H1 (cell line): Measurements from ENCODE around the gene HTN1. TPM values are rescaled to one million over a fixed set of nuclear protein-coding genes. Genes with fewer than 3 reads are reported as not detected.

Experiments used
- CHD2 ChIP-seq: IDR thresholded peaks from 2 replicates; pipeline ENCODE4 v1.6.1; 2012; ENCODE audit warnings: low read length, improper control_type of control experiment
- EZH2 ChIP-seq: fragments of 200-600 bp; sonication (generic); IDR thresholded peaks from 2 replicates; pipeline ENCODE4 v1.7.1; 2012; ENCODE audit warnings: low read depth, mild to moderate bottlenecking, moderate library complexity, low read length, inconsistent platforms; ENCODE audit not compliant: severe bottlenecking
- KDM1A ChIP-seq: fragments of 200-600, 300-600 bp; sonication (generic); IDR thresholded peaks from 2 replicates; pipeline ENCODE4 v1.7.1; 2016; ENCODE audit warnings: mild to moderate bottlenecking, low read length, borderline replicate concordance
- NRF1 ChIP-seq: IDR thresholded peaks from 2 replicates; pipeline ENCODE4 v1.6.1; 2011; ENCODE audit warnings: mild to moderate bottlenecking, low read depth, low read length, improper control_type of control experiment
- SP1 ChIP-seq: IDR thresholded peaks from 2 replicates; pipeline ENCODE4 v1.6.1; 2011; ENCODE audit warnings: low read depth, low read length
- SP4 ChIP-seq: IDR thresholded peaks from 2 replicates; pipeline ENCODE4 v1.6.1; 2012; ENCODE audit warnings: low read length, inconsistent platforms
- polyA plus RNA-seq, 7 experiments: library from polyadenylated mRNA; depleted of rRNA in 3 of 7; stranded (reverse) in 5 of 7; unstranded in 2 of 7; fragments of >200 nt in 5 of 7; fragments of 200-250 nt in 2 of 7; gene quantifications; 1 replicate in 5 of 7; 2 replicates in 1 of 7; 4 replicates in 1 of 7; pipeline versions ENCODE4 v1.2.1 to v1.2.3, GENCODE V29; 2011 to 2013; ENCODE audit warnings: missing spikeins in 2 of 7, mixed read lengths in 2 of 7
- total RNA-seq: library from RNA; stranded (reverse); fragmentation: NEBNext Ultra II Directional; extraction: Animal tissue kit (Norgen Biotek cat#: 25700); gene quantifications from 2 replicates; pipeline ENCODE4 v1.2.1, GENCODE V29; 2021
- TF ChIP-seq, protein P1 (sequence below): fragments of 300-600 bp; sonication (generic); IDR thresholded peaks from 2 replicates; pipeline ENCODE4 v1.7.1; 2012; ENCODE audit warnings: low read length, moderate library complexity, mild to moderate bottlenecking, inconsistent platforms; ENCODE audit not compliant: insufficient replicate concordance

The HTN1 gene
- total and polyA plus RNA-seq, 2 of the 8 experiments (the other 6 are each of a cell fraction or from before 2014, with no cell fraction given) = not detected

DNA sequence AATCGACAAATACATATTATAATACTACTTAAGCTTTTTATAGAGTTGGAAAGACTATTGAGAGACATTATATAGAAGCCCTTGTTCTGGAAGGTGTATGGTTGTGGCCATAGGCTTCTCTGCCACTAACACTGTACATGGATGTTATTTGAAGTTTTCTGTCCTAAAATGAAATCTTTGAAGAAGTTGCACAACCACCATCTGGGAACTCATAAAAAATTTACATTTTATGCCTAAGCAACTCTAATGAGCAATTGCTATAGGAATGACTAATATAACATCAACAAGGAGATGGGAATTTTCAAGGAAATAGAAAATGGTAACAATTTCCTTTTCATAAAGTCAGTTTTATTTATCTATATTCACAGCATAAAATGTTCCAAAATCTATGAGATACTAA lies 7.4 kb downstream of the HTN1 start (continued):
- TF ChIP-seq SP4 (no peak), EZH2 (no peak), CHD2 (no peak), NRF1 (no peak), SP1 (no peak), KDM1A (no peak)
- TF ChIP-seq, protein P1, sequence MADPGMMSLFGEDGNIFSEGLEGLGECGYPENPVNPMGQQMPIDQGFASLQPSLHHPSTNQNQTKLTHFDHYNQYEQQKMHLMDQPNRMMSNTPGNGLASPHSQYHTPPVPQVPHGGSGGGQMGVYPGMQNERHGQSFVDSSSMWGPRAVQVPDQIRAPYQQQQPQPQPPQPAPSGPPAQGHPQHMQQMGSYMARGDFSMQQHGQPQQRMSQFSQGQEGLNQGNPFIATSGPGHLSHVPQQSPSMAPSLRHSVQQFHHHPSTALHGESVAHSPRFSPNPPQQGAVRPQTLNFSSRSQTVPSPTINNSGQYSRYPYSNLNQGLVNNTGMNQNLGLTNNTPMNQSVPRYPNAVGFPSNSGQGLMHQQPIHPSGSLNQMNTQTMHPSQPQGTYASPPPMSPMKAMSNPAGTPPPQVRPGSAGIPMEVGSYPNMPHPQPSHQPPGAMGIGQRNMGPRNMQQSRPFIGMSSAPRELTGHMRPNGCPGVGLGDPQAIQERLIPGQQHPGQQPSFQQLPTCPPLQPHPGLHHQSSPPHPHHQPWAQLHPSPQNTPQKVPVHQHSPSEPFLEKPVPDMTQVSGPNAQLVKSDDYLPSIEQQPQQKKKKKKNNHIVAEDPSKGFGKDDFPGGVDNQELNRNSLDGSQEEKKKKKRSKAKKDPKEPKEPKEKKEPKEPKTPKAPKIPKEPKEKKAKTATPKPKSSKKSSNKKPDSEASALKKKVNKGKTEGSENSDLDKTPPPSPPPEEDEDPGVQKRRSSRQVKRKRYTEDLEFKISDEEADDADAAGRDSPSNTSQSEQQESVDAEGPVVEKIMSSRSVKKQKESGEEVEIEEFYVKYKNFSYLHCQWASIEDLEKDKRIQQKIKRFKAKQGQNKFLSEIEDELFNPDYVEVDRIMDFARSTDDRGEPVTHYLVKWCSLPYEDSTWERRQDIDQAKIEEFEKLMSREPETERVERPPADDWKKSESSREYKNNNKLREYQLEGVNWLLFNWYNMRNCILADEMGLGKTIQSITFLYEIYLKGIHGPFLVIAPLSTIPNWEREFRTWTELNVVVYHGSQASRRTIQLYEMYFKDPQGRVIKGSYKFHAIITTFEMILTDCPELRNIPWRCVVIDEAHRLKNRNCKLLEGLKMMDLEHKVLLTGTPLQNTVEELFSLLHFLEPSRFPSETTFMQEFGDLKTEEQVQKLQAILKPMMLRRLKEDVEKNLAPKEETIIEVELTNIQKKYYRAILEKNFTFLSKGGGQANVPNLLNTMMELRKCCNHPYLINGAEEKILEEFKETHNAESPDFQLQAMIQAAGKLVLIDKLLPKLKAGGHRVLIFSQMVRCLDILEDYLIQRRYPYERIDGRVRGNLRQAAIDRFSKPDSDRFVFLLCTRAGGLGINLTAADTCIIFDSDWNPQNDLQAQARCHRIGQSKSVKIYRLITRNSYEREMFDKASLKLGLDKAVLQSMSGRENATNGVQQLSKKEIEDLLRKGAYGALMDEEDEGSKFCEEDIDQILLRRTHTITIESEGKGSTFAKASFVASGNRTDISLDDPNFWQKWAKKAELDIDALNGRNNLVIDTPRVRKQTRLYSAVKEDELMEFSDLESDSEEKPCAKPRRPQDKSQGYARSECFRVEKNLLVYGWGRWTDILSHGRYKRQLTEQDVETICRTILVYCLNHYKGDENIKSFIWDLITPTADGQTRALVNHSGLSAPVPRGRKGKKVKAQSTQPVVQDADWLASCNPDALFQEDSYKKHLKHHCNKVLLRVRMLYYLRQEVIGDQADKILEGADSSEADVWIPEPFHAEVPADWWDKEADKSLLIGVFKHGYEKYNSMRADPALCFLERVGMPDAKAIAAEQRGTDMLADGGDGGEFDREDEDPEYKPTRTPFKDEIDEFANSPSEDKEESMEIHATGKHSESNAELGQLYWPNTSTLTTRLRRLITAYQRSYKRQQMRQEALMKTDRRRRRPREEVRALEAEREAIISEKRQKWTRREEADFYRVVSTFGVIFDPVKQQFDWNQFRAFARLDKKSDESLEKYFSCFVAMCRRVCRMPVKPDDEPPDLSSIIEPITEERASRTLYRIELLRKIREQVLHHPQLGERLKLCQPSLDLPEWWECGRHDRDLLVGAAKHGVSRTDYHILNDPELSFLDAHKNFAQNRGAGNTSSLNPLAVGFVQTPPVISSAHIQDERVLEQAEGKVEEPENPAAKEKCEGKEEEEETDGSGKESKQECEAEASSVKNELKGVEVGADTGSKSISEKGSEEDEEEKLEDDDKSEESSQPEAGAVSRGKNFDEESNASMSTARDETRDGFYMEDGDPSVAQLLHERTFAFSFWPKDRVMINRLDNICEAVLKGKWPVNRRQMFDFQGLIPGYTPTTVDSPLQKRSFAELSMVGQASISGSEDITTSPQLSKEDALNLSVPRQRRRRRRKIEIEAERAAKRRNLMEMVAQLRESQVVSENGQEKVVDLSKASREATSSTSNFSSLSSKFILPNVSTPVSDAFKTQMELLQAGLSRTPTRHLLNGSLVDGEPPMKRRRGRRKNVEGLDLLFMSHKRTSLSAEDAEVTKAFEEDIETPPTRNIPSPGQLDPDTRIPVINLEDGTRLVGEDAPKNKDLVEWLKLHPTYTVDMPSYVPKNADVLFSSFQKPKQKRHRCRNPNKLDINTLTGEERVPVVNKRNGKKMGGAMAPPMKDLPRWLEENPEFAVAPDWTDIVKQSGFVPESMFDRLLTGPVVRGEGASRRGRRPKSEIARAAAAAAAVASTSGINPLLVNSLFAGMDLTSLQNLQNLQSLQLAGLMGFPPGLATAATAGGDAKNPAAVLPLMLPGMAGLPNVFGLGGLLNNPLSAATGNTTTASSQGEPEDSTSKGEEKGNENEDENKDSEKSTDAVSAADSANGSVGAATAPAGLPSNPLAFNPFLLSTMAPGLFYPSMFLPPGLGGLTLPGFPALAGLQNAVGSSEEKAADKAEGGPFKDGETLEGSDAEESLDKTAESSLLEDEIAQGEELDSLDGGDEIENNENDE = no peak
